Measurements from ENCODE around the gene STAC3. TPM values are rescaled to one million over a fixed set of nuclear protein-coding genes. Genes with fewer than 3 reads are reported as not detected.

STAC3 gene
- total and polyA plus RNA-seq, 2 of the 8 experiments (the other 6 are each of a cell fraction or from before 2014, with no cell fraction given) = 0.70 to 1.3 TPM

- TF ChIP-seq USF2 (IDR thresholded peaks at IDR 0.05; ENCODE audit: low read length) = no peak
Measured at GRCh38 chr12:57225680-57226210, 25.2 kb downstream of the STAC3 start (continued).
